NCI-H524 (cell line): Measurements from ENCODE around the gene AMIGO1.

Experiments used
- DNase-seq, 2 experiments: peaks; one replicate each; lab custom pipeline; 2025; lab: John Stamatoyannopoulos, UW

AMIGO1 gene, protein sequence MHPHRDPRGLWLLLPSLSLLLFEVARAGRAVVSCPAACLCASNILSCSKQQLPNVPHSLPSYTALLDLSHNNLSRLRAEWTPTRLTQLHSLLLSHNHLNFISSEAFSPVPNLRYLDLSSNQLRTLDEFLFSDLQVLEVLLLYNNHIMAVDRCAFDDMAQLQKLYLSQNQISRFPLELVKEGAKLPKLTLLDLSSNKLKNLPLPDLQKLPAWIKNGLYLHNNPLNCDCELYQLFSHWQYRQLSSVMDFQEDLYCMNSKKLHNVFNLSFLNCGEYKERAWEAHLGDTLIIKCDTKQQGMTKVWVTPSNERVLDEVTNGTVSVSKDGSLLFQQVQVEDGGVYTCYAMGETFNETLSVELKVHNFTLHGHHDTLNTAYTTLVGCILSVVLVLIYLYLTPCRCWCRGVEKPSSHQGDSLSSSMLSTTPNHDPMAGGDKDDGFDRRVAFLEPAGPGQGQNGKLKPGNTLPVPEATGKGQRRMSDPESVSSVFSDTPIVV

DNA sequence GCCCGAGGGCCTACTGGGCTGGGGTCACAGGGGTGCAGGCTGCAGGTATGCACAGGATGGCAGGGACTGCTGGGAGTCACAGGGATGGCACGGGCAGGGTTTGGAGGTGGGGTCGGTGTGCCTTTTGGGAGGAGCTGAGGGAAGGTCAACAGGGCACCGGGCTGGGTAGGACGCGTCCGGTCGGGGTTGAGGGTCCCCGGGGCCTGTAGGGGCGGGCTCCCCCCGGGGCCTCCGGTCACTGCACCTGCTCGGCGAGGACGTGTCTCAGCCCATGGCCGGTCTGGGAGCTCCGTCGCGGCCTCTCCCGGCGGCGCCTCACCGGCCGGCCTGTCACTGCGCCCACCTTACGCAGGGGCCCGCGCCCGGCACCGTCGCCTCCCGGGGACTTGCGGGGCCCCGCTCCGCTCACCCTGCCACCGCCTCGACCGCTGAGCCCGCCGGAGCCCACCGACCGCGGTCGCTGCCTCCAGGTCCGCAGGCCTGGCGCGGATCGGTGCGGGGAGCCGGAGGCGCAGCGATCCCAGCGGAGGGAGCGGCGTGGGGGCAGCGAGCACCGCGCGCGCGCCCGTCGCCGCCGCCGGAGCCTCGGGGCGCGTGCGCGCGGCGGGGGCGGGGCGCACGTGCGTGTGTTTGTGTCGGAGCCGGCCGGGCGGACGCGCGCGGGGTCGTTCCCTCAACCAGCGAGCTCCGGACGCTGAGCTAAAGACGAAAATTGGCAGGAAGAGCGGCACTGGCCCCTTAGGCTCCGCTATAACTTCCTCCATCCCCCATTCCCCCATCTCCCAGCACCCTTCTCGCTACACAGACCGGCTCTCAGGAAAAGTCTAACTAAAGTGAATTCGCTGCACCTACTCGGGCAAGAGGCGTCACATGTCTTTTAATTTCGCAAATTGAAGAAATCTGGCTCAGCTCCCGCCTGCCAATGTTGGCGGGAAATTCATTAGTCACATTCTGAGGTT, at the start of gene AMIGO1:
TSS of gene AMIGO1 (minus strand) at position 552 of the 959 bp plus-strand sequence. CDS start 815 bp downstream, outside the sequence.
- DNase-seq, result peak; percentile 27 to 61

DNA sequence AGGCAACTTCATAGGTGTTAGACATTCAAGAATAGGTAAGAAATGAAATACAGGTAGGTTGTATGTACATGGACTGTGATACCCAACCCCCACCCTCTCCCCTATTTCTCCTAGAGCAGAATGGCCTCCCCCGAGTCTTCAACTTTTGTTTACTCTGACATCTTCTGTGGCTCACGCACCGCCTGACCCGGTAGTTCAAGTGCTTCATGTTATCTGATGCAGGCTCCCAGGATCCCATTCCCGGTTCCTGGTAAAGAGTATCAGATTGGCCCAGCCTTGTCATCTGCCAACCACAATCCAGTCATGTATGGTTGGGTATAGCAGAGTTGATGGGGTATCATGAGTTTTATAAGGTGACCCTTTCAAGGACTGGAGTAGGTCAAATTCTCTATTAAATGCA, 48.0 kb upstream of the AMIGO1 start:
- no peak for DNase-seq

DNA sequence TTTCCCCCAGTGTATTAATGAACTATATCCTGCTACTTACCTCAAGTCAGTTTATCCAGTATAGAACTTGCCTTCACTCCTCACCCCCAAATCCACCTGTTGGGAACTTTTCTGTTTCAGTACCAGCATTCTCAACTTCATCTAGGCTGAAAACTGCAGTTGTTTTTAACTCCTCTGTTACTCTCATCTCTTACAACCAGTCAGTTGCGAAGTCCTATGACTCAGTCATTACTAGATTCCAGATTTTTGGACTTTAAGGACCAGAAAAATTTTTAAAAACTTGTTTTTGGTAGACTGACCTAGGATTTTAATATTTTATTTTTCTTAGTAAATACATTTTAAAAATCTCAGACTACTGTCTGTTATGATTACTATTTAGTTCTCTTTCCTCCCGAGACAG, 47.0 kb upstream of the AMIGO1 start:
- no peak for DNase-seq

DNA sequence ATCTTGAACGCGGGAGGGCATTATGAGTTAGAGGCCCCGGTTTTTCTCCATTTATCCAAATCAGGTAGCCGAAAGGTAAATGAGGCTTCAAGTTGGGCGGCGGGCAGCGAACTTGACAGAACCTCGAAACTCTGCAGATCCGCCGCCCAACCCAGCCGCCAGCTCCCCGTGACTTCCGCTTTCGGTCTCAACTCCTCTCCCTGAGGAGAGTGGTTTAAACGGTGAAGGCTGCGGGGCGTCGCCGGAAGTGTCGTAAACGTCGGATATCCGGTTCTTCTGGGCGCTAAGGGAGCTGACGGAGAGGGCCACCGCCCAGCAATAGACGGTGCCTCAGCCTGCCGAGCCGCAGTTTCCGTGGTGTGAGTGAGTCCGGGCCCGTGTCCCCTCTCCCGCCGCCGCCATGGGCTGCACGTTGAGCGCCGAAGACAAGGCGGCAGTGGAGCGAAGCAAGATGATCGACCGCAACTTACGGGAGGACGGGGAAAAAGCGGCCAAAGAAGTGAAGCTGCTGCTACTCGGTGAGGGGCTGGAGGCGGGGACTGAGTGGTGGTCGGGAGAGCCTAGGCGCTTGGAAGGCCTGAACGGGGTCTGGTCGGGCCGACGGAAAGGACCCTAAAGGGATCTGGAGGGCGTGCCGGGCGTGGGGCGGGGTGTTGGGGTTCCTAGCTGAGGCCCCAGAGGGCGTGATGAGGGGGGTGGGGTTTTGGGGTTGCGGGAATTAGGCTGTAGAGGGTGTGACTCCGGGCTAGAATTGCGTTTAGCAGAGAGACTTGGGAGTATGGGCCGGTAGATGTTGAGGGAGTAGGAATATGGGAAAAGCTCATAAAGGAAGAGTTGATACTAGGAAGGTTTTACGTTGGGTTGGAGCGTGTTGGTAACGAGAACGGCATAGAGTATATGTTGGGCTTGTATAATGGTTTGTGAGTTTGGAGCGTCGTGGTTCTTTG, 39.1 kb upstream of the AMIGO1 start, which contains the start of gene GNAI3:
TSS of gene GNAI3 (plus strand) at position 295 of the 947 bp plus-strand sequence. CDS start at position 401, 106 bp downstream.
- DNase-seq, result peak; percentile 88 to 91

DNA sequence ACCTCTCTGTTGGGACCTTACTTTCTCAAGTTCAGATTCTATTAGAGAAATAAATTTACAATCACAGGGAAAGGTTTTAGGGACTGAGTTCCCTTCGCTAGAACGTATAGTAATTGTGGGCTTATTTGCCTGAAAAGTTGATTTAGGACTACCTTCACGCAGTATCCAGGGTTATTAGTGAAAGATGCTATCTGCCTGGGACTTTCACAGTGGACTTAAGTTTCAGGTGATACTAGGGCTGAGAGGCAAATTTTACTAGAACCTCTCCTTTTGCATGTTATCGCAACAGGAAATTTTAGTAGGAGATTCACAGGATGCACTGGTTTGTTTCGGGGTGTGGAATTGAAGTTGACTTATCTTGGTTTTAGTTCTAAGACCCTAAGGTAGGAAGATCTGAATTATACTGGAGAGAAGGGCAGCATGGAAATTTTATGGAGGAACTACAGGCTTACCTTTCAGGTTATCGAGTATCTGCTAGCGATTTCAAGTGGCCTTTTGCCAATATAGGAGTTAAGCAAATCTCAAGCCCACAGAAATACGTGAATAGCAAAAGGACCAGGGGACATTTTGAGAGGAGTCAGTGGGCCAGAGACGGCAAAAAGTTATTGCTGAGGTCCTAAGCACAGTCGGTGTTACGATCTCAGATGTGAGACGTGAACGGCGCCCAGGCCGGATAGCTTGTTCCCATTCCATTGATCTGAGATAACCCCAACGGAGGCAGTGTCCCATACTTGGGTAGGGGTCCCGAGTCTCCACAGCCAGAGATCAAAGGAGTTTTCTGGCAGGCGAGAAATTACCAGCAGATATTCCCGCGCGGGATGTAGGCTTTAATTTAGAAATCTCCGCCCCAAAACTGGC, 38.2 kb upstream of the AMIGO1 start:
- no peak for DNase-seq

DNA sequence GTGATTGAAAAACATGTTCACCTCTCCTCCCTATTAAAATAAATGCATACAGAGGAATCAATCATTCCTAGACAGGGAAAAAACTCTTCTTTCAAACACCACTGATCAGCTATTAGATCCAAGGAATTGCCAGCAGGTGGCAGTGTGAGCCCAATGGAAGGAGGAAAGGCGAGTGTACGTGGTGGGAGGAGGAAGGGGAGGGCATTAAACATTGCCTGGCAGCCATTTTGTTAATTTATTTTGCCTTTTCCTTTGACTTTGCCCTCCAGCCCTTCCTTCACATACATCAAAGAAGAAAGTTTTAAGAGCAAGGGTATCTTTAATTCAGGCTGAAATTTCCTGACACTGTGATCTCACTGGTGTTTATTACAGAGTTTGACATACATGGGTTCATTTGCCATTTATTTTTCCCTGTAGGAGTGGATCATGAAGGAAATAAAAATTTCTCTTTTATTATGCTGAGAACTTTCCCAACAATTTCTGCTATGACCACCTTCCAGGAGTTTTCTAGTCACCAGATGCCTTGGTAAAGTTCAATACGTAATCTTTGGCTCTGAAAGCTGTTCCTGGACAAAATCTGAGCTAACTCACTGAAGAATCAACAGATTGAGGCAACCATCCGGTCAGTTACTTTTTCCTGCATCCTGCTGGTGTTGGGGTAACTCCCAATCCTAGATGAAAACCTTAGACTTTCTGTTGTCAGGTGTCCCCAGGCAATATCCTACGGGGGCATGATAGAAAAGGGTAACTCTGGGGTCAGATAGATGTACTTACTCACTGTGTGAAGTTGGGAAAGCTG, 37.0 kb upstream of the AMIGO1 start:
- peak; percentile 62 to 85 for DNase-seq

DNA sequence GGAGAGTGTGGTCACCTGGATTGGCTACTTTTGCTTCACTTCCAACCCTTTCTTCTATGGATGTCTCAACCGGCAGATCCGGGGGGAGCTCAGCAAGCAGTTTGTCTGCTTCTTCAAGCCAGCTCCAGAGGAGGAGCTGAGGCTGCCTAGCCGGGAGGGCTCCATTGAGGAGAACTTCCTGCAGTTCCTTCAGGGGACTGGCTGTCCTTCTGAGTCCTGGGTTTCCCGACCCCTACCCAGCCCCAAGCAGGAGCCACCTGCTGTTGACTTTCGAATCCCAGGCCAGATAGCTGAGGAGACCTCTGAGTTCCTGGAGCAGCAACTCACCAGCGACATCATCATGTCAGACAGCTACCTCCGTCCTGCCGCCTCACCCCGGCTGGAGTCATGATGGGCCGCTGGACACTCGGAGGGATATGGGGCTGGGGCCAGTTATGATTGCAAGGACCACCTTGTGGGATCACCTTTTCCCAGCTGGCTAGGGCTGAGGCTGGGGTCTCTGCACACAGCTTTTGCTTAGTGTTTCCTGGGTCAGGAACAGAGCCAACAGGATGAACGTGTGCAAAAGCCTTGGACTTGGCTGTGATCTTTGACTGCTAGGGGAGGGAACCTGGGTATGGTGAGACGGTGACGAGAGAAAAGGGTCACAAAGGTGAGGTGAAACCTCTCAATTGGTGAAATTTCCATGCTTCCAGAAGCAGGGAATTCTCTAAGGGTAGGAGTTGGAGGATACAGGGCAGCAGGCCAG, 34.6 kb upstream of the AMIGO1 start:
- DNase-seq, result no peak

DNA sequence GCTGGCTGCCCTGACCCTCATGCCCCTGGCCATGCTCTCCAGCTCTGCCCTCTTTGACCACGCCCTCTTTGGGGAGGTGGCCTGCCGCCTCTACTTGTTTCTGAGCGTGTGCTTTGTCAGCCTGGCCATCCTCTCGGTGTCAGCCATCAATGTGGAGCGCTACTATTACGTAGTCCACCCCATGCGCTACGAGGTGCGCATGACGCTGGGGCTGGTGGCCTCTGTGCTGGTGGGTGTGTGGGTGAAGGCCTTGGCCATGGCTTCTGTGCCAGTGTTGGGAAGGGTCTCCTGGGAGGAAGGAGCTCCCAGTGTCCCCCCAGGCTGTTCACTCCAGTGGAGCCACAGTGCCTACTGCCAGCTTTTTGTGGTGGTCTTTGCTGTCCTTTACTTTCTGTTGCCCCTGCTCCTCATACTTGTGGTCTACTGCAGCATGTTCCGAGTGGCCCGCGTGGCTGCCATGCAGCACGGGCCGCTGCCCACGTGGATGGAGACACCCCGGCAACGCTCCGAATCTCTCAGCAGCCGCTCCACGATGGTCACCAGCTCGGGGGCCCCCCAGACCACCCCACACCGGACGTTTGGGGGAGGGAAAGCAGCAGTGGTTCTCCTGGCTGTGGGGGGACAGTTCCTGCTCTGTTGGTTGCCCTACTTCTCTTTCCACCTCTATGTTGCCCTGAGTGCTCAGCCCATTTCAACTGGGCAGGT, 33.9 kb upstream of the AMIGO1 start:
- DNase-seq, result no peak

DNA sequence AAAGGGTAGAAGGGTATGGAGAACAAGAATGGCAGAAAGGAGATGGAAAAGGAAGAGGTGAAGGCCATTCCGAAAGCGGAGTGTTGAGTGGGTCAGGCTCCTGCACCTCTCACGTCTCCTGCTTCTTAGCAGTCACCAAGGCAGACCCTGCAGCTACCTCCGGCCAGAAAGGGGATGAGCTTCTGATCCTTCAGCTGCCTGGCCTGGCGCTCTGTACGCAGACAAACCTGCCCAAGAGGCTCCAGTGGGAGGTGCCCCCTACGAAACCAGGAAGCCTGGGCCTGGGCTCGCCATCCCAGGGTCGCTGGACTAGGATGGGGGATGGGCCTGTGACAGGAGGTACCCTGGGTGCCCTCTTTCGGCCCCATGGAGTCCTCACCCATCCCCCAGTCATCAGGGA, 33.1 kb upstream of the AMIGO1 start:
- no peak for DNase-seq

DNA sequence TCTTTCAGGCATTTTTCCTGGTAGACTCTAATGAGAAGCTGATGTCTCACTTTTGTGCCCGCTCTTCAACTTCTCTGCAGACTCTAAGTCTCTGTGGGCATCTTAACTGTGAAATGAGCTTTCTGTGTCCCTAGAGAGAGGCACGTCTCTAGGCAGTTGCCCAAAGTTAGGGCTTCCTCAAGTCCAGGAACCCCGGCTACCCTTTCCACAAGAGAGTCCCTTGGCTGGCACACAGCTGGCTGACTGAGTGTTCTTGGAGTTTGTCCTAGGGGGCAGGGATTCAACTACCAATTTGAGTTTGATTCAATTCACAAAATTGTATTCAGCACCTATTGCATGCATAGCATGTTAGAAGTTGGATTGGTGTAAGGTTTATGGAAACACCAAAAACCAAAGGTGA, 31.6 kb upstream of the AMIGO1 start:
- no peak for DNase-seq

DNA sequence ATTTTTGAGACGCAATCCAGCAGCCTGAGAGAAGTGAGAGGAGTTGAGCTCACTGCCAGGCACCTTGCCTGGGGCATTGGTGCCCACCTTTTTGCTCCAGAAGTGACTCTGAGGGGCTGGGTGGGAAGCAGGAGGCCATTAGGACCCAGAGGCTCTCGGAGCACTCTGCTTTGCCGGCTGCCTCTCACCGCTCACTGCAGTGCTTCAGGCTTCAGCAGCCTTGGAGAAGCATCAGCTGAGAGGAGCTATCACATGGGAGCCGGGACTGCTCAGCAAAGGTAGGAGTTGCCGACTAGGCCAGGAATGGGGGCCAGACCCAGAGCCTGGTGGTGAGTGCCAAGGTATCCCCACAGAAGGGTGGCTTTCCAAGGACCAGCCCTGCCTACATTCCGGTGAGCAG, 30.1 kb upstream of the AMIGO1 start, which contains the start of gene GPR61:
TSS of gene GPR61 (plus strand) at position 197 of the 400 bp plus-strand sequence. CDS start 3,151 bp downstream, outside the sequence.
- no peak for DNase-seq

DNA sequence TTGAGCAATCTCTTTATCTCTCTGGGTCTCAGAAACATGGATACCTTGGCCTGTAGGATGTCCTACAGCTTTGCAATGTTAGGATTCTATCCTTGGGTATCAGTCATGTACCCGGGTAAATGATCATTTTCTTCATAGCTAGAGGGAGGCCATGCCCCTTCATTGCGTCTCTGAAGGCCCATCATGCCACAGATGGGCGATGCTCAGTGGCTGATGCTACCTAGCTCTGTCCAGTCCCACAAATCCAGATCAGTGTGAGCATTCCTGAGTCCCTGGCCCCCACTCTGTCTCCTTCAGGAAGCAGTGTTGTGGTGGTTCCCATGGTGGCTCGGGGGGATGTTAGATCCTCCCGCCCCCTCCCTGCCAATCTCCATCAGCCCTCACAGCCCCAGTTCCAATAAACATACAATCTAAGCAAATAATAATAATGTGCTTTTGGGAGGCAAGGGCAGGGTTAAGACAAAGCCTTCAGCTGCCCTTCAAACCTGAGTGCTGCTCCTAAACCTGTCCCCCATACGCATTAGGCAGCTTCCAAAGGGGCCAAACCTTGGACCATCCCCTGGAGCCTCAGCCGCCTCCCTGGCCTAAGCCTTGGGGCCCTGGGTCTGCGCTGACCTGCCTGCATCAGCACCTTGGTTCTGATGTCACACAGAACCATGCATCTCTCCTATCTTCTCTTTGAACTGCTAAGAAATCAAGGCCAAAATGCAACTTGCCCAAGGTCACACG, 29.5 kb upstream of the AMIGO1 start:
- no peak for DNase-seq

DNA sequence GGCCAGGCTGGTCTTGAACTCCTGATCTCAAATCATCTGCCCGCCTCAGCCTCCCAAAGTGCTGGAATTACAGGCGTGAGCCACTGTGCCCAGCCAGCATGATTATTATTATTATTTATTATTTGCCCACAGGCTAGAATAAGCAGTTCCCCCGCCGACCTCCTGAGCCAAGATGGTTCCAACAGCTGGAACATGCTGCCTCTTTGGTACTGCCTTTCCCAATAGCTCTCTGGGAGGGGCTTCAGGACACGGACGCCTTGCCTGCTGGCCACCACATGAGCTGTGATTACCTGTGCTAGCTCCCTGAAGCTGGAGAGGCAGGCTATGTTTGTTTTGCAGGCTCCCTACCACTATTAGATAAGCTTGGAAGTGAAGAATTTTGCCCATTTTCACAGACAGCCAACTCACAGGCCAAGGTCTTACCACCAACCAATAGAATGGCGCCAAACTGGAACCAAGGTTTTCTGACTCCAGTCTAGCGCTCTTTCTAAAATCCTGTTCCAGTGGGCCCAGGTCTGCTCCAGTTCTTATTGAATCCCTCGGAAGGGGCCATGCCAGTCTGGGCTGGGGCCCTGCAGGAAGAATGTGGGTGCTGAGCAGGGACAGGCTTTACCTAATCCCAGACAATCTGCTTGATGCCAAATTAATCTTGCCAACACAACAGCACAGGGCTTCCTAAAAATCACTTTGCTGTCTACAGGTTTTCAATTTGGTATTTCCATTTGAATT, 28.1 kb upstream of the AMIGO1 start:
- no peak for DNase-seq

DNA sequence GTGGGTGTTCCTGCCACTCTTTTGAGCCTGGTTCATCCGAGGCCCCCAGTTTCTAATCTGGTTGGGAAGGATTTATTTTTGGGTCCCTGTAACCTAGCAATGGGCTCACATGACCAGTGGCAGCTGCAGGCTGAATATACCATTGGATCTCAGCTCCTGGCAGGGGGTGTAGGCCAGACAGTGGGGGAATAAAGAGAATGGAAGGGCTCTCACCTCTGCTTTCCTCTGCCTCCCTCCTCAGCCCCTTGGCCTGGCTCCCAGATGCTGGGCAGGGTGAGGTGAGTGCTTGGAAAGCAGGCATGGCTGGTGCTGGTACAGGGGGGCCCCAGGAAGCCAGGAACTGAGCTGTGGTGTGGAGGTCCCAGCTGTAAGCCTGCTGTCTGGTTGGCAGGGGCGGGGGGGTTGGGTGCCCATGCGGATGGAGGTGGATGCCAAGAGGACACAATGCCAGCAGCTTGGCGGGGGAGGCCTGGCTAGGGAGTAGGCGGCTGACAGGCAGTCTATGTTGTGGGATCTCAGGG, 26.5 kb upstream of the AMIGO1 start:
- peak in 1 of 2 experiments; percentile 12 for DNase-seq

DNA sequence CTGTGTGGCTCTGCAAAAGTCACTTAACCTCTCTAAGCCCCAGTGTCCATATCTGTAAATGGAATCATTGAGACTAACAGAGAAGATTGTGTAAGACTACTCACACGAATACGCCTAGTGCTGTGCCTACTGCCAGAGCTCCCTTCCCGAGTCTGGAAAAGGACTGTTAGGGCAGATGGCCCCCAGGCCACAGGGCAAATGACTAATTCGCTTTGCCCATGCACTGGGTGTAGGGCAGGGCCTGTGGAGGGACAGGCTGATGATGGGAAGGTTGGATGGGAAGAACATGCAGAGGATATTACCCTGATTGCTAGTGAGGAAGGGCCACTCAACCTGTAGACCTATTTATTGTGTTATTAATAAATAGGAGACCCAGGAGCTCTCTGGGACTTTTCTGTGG, 26.0 kb upstream of the AMIGO1 start:
- no peak for DNase-seq

DNA sequence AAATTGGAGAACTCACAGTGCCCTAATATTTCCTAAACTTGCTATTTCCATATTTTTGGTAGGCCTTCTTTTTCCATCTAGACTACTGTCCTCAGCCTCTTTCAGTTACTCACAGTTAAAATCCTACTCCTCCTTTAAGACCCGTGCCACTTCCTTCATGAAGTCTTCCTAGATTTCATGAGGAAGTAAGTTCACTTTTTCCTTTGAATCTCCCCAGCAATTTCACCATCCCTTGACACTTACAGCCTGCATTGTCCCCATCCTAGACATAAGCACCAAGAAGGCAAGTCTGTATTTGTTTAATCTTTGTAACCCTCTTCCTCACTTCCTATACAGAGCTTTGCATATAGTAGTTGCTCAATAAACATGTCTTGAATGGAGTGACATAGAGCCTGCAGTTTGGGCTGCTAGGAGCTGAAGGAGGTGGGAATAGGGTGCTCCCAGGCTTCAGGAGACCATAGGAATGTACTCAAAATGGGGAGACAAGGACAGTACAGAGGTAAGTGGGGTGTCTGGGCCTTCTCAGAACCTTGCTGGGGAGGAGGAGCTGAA, 24.9 kb upstream of the AMIGO1 start:
- DNase-seq, result no peak
